Ovary (tissue), 3 donors: ENCODE results near the gene TPM3.

Experiments used
- CTCF ChIP-seq, 3 donors: fragments of 450-650 bp in 2 of 3; fragments of 200-600 bp in 1 of 3; IDR thresholded peaks; one replicate each; pipeline versions ENCODE4 v1.5.1 to v1.8.0; 2016 to 2022; ENCODE audit warnings: antibody characterized with exemption in 3 of 3, mild to moderate bottlenecking in 1 of 3
- POLR2A ChIP-seq: fragments of 450-650 bp; IDR thresholded peaks from one replicate; pipeline ENCODE4 v1.6.1; 2017; ENCODE audit warnings: antibody characterized with exemption, mild to moderate bottlenecking, moderate library complexity
- donor health status: DM: no; HTN: no; CAD: no.

DNA sequence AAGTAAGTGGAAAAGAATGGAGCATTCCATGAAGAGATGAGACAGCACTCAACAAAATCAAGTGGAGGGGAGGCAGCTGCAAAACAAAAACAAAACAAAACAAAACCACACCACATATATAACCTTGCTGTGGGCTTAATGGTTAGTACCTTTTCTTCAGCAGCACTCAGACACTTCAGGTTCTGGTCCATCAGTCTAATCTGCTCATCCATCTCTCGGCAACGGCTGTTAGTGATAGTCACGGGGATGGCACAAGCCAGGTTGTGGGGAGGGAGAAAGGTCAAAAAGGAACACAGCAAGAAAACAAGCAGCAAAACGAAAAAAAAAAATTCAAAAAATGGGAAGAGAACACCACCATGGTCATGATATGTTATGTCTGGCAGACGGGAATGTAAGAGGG, 20.0 kb downstream of the TPM3 start:
- TF ChIP-seq POLR2A (no peak), CTCF (IDR thresholded peaks at IDR 0.05) (no peak)
